Stimulated activated CD8-positive, alpha-beta memory T cell treated with anti-CD3 and anti-CD28 coated beads, Interleukin-12 subunit alpha, Interleukin-12 subunit beta, amount 100 ng/mL, for 1 hour (primary cell): ENCODE results near the gene PTTG2.
"Not testable (repeated sequence)": the region's sequence is repeated elsewhere in the genome, so short reads cannot be mapped to it uniquely, and the experiment has no call there.

Experiments
- DNase-seq: peaks from one replicate; pipeline ENCODE4 v3.0.0-alpha.2; 2020; ENCODE audit warnings: low read depth

Gene PTTG2

GRCh38 chr4:37960098-37960497, at the start of gene PTTG2:
Gene PTTG2 (plus strand): TSS chr4:37960398. CDS start chr4:37960435, 37 bp downstream.
- DNase-seq: no peak

- no peak for DNase-seq
These were observed 45.7 kb upstream of the PTTG2 start for GRCh38 chr4:37914539-37914938.

- no peak for DNase-seq
These were observed 42.8 kb upstream of the PTTG2 start for GRCh38 chr4:37917388-37917787.

GRCh38 chr4:37918653-37919052, 41.5 kb upstream of the PTTG2 start:
- no peak for DNase-seq

- no peak for DNase-seq
These were observed 37.9 kb upstream of the PTTG2 start for GRCh38 chr4:37922328-37922727.

GRCh38 chr4:37923089-37923488, 37.1 kb upstream of the PTTG2 start:
- DNase-seq: not testable (repeated sequence)

- DNase-seq: no peak
These were observed 35.3 kb upstream of the PTTG2 start for GRCh38 chr4:37924946-37925345.

- no peak for DNase-seq
These were observed 32.8 kb upstream of the PTTG2 start for GRCh38 chr4:37927434-37927833.

- no peak for DNase-seq
These were observed 31.5 kb upstream of the PTTG2 start for GRCh38 chr4:37928426-37929416.

- no peak for DNase-seq
These were observed 26.1 kb upstream of the PTTG2 start for GRCh38 chr4:37934096-37934495.

- DNase-seq: no peak
These were observed 25.6 kb upstream of the PTTG2 start for GRCh38 chr4:37934609-37935008.

GRCh38 chr4:37935026-37935425, 25.2 kb upstream of the PTTG2 start:
- no peak for DNase-seq

GRCh38 chr4:37936889-37937498, 23.2 kb upstream of the PTTG2 start:
- no peak for DNase-seq

GRCh38 chr4:37938208-37938607, 22.0 kb upstream of the PTTG2 start:
- no peak for DNase-seq

- DNase-seq: no peak
These were observed 13.6 kb upstream of the PTTG2 start for GRCh38 chr4:37946503-37947179.

- no peak for DNase-seq
These were observed 11.7 kb upstream of the PTTG2 start for GRCh38 chr4:37948542-37948941.

GRCh38 chr4:37949636-37950426, 10.4 kb upstream of the PTTG2 start:
- DNase-seq: no peak

- no peak for DNase-seq
These were observed 8.5 kb upstream of the PTTG2 start for GRCh38 chr4:37951461-37952352.

- DNase-seq: no peak
These were observed 7.0 kb upstream of the PTTG2 start for GRCh38 chr4:37953156-37953555.

GRCh38 chr4:37953620-37954293, 6.4 kb upstream of the PTTG2 start:
- no peak for DNase-seq
